Uterus (tissue), 4 donors: Measurements from ENCODE around the gene DPF3. TPM values are rescaled to one million over a fixed set of nuclear protein-coding genes. Genes with fewer than 3 reads are reported as not detected.

Source experiments
- DNase-seq, 2 donors: peaks; one replicate each; pipeline ENCODE4 v3.0.0-alpha.2; 2019 to 2020
- H3K27ac ChIP-seq, 2 donors: fragments of 200-600 bp; sonication (generic); 1 replicate in 1 of 2; 2 replicates in 1 of 2; pipeline ENCODE4 v1.5.1; 2016 to 2018
- H3K27me3 ChIP-seq, 2 donors: fragments of 200-600 bp; sonication (generic); one replicate each; pipeline ENCODE4 v1.5.1; 2018 to 2019; ENCODE audit warnings: control low read depth in 1 of 2
- H3K36me3 ChIP-seq, 2 donors: fragments of 200-600 bp; sonication (generic); one replicate each; pipeline ENCODE4 v1.5.1; 2019; ENCODE audit warnings: control low read depth in 1 of 2
- H3K4me1 ChIP-seq, 2 donors: fragments of 200-600 bp; sonication (generic); one replicate each; pipeline ENCODE4 v1.5.1; 2018 to 2019; ENCODE audit warnings: control low read depth in 1 of 2
- H3K4me3 ChIP-seq, 2 donors: fragments of 200-600 bp; sonication (generic); 1 replicate in 1 of 2; 2 replicates in 1 of 2; pipeline ENCODE4 v1.5.1; 2018 to 2019; ENCODE audit warnings: mild to moderate bottlenecking in 1 of 2
- H3K9me3 ChIP-seq, 2 donors: fragments of 200-600 bp; sonication (generic); one replicate each; pipeline ENCODE4 v1.5.1; 2019; ENCODE audit warnings: control low read depth in 1 of 2
- POLR2A ChIP-seq, 2 donors: fragments of 450-650 bp; IDR thresholded peaks; one replicate each; pipeline ENCODE4 v1.6.1; 2016; ENCODE audit warnings: antibody characterized with exemption in 2 of 2, mild to moderate bottlenecking in 1 of 2, moderate library complexity in 1 of 2
- intact Hi-C: fragments of 100-400 bp; cut with DNase I; formaldehyde crosslinking; loops from one replicate; pipeline ENCODE4 v1.15.1; 2023; ENCODE audit warnings: low total_unique reads
- total RNA-seq, 4 donors: library from RNA; depleted of rRNA in 3 of 4; stranded (reverse); fragments of >200 nt in 3 of 4; gene quantifications; one replicate each; pipeline versions ENCODE4 v1.1.0 to v1.2.4, GENCODE V29; 2014 to 2023
- TF ChIP-seq, protein P1 (sequence below), 4 experiments: fragments of 200-600 bp in 2 of 4; fragments of 450-650 bp in 2 of 4; sonication (generic) in 2 of 4; IDR thresholded peaks; one replicate each; pipeline ENCODE4 v1.5.1; 2016 to 2019; ENCODE audit warnings: antibody characterized with exemption in 4 of 4, mild to moderate bottlenecking in 2 of 4, moderate library complexity in 1 of 4
- donor health status: DM: yes; HTN: yes; CAD: no.

The DPF3 gene
- total RNA-seq, 4 donors from 2014 or later = 1.6 to 2.8 TPM; not detected in 2

DNA sequence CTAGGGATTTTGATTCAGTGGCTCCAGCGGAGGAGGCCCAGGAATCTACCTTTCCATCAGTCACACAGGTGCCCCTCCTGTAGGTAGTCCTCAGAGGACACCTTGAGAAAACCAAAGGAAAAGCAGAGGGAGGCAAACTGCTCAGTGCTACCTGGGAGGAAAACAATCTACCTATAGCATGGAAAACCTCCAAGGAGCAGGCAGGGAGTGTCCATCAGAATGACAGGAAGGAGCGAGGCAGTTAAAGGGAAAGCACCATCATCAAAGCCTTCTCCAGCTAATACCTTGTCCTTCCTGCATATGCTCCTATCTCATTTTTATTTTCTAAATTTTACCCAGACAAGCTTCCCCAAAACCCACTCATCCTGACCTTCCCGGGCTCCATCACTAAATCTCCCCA, 25.4 kb downstream of the DPF3 start:
- DNase-seq = no peak
- Histone ChIP-seq H3K4me3 (no peak overlapping the region), H3K36me3 (no peaks in the 10 kb centered on the region), H3K4me1 (no peaks in the 10 kb centered on the region), H3K9me3 (no peaks in the 10 kb centered on the region), H3K27me3 (no peaks in the 10 kb centered on the region), H3K27ac (no peak overlapping the region)
- TF ChIP-seq POLR2A (IDR thresholded peaks at IDR 0.05) = no peak
- TF ChIP-seq, protein P1, sequence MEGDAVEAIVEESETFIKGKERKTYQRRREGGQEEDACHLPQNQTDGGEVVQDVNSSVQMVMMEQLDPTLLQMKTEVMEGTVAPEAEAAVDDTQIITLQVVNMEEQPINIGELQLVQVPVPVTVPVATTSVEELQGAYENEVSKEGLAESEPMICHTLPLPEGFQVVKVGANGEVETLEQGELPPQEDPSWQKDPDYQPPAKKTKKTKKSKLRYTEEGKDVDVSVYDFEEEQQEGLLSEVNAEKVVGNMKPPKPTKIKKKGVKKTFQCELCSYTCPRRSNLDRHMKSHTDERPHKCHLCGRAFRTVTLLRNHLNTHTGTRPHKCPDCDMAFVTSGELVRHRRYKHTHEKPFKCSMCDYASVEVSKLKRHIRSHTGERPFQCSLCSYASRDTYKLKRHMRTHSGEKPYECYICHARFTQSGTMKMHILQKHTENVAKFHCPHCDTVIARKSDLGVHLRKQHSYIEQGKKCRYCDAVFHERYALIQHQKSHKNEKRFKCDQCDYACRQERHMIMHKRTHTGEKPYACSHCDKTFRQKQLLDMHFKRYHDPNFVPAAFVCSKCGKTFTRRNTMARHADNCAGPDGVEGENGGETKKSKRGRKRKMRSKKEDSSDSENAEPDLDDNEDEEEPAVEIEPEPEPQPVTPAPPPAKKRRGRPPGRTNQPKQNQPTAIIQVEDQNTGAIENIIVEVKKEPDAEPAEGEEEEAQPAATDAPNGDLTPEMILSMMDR (IDR thresholded peaks at IDR 0.05) = no peak
- intact Hi-C loops = no loop called here

- TF ChIP-seq POLR2A (IDR thresholded peaks at IDR 0.05) = no peak
- TF ChIP-seq, protein P1 (IDR thresholded peaks at IDR 0.05) = no peak
- no peak for DNase-seq
- Histone ChIP-seq H3K27me3 (no peaks in the 10 kb centered on the region), H3K36me3 (no peaks in the 10 kb centered on the region), H3K27ac (no peak overlapping the region), H3K9me3 (no peaks in the 10 kb centered on the region), H3K4me1 (no peaks in the 10 kb centered on the region), H3K4me3 (no peak overlapping the region)
- intact Hi-C loops = no loop called here
These were observed 29.1 kb downstream of the DPF3 start for GRCh38 chr14:72864712-72865365.

DNA sequence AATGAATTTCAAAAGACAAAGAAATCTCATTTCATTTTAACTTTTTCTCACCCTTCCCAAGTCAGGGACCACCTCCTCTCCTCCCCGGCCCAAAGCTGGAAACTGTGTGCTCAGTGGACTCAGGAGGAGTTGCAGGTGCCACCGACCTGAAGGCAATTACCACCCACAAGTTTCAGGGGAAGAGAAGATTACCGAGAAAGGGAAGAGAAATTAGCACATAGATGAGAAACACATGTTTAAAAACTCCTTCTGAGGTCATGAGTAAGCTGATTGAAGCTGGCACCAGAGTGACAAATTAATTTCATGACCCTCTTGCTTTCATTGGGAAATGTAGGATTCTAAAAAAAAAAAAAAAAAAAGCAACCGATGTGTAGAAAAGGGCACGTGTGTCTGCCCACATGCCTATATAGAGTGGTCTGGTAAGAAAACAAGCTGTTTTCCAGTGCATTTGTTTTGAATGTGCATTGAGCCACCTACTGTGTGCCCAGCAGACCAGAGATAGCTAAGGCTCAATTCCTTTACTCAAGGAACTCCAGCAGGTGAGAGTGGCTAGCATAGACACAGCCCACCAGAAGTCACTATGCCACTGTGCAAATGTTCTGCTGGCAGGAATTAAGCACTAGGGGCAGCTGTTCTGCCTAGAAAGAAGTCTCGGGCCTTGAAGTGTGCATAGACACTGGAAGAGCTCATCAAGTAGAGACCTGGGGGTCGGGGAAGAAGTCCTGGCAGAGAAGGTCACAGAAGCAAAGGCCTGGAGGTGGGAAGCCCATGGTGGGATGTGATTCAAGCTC, 30.5 kb downstream of the DPF3 start:
- H3K27me3 ChIP-seq = no peaks in the 10 kb centered on the region
- no peak overlapping the region for H3K4me3 ChIP-seq
- no peaks in the 10 kb centered on the region for H3K4me1 ChIP-seq
- no peaks in the 10 kb centered on the region for H3K9me3 ChIP-seq
- intact Hi-C loops = no loop called here
- H3K36me3 ChIP-seq = no peaks in the 10 kb centered on the region
- H3K27ac ChIP-seq = no peak overlapping the region
- no peak for TF ChIP-seq POLR2A (IDR thresholded peaks at IDR 0.05)
- TF ChIP-seq, protein P1 (IDR thresholded peaks at IDR 0.05) = no peak
- no peak for DNase-seq

GRCh38 chr14:72856530-72857266, 37.2 kb downstream of the DPF3 start:
- H3K4me1 ChIP-seq = no peaks in the 10 kb centered on the region
- H3K27me3 ChIP-seq = no peaks in the 10 kb centered on the region
- intact Hi-C loops = no loop called here
- TF ChIP-seq POLR2A (IDR thresholded peaks at IDR 0.05) = no peak
- TF ChIP-seq, protein P1 (IDR thresholded peaks at IDR 0.05) = no peak
- H3K9me3 ChIP-seq = no peaks in the 10 kb centered on the region
- no peak for DNase-seq
- no peaks in the 10 kb centered on the region for H3K36me3 ChIP-seq
- no peak overlapping the region for H3K4me3 ChIP-seq
- no peak overlapping the region for H3K27ac ChIP-seq

GRCh38 chr14:72855913-72856312, 38.0 kb downstream of the DPF3 start:
- no peak for DNase-seq
- no peak overlapping the region for H3K4me3 ChIP-seq
- TF ChIP-seq, protein P1 (IDR thresholded peaks at IDR 0.05) = no peak
- no peak for TF ChIP-seq POLR2A (IDR thresholded peaks at IDR 0.05)
- no peaks in the 10 kb centered on the region for H3K4me1 ChIP-seq
- no peaks in the 10 kb centered on the region for H3K9me3 ChIP-seq
- H3K36me3 ChIP-seq = no peaks in the 10 kb centered on the region
- intact Hi-C loops = no loop called here
- H3K27me3 ChIP-seq = no peaks in the 10 kb centered on the region
- H3K27ac ChIP-seq = no peak overlapping the region
